HepG2 (cell line): Measurements from ENCODE around the gene MYL9. TPM values are rescaled to one million over a fixed set of nuclear protein-coding genes. Genes with fewer than 3 reads are reported as not detected.

Experiments
- ARNTL ChIP-seq: sonication (generic); formaldehyde crosslinking; IDR thresholded peaks from 2 replicates; pipeline ENCODE4 v1.4.0; 2020; ENCODE audit warnings: mild to moderate bottlenecking, missing genetic modification reagents
- MTF1 ChIP-seq: sonication (generic); formaldehyde crosslinking; IDR thresholded peaks from 2 replicates; pipeline ENCODE4 v1.5.0; 2020; ENCODE audit warnings: missing genetic modification reagents
- NONO ChIP-seq, 2 experiments: fragments of 450-650 bp in 1 of 2; sonication (generic) in 1 of 2; formaldehyde crosslinking in 1 of 2; IDR thresholded peaks in 1 of 2; conservative IDR thresholded peaks in 1 of 2; 2 replicates each; pipeline versions ENCODE4 v1.6.1 to v1.8.0; 2017 to 2022; ENCODE audit warnings: mild to moderate bottlenecking in 1 of 2, missing genetic modification reagents in 1 of 2, moderate library complexity in 1 of 2
- NR3C1 ChIP-seq: sonication (generic); formaldehyde crosslinking; IDR thresholded peaks from 2 replicates; pipeline ENCODE4 v1.4.0; 2020; ENCODE audit warnings: missing genetic modification reagents
- PHB2 ChIP-seq: fragments of 450-650 bp; IDR thresholded peaks from 2 replicates; pipeline ENCODE4 v1.6.1; 2018; ENCODE audit not compliant: partially characterized antibody
- RFX1 ChIP-seq: fragments of 450-650 bp; IDR thresholded peaks from 2 replicates; pipeline ENCODE4 v1.6.1; 2017
- SMAD9 ChIP-seq: sonication (generic); formaldehyde crosslinking; IDR thresholded peaks from 2 replicates; pipeline ENCODE4 v1.5.1; 2020; ENCODE audit warnings: mild to moderate bottlenecking, missing genetic modification reagents
- SRF ChIP-seq: IDR thresholded peaks from 2 replicates; pipeline ENCODE4 v1.6.1; 2011; ENCODE audit warnings: mild to moderate bottlenecking, low read depth, low read length, moderate library complexity
- SSRP1 ChIP-seq: IDR thresholded peaks from 2 replicates; pipeline ENCODE4 v1.6.1; 2016; ENCODE audit warnings: control low read depth
- ZFAT ChIP-seq: sonication (generic); formaldehyde crosslinking; conservative IDR thresholded peaks from 2 replicates; pipeline ENCODE4 v1.8.1; 2023; ENCODE audit warnings: missing genetic modification reagents, inconsistent platforms
- ZFP90 ChIP-seq: sonication (generic); formaldehyde crosslinking; IDR thresholded peaks from 2 replicates; pipeline ENCODE4 v1.8.0; 2022; ENCODE audit warnings: missing genetic modification reagents, mild to moderate bottlenecking, inconsistent platforms, borderline replicate concordance
- ZNF644 ChIP-seq: IDR thresholded peaks from 2 replicates; pipeline ENCODE4 v1.6.1; 2016; ENCODE audit warnings: low read depth
- ZNF773 ChIP-seq: sonication (generic); formaldehyde crosslinking; IDR thresholded peaks from 2 replicates; pipeline ENCODE4 v1.4.0; 2020; ENCODE audit warnings: missing genetic modification reagents, borderline replicate concordance
- polyA plus RNA-seq, 8 experiments: library from polyadenylated mRNA; depleted of rRNA in 3 of 8; stranded (reverse) in 7 of 8; unstranded in 1 of 8; fragments of >200 nt; fragmentation: Illumina TruSeq in 4 of 8; extraction: Trizol in 4 of 8; gene quantifications; 2 replicates each; pipeline versions ENCODE4 v1.2.1 to v1.2.3, GENCODE V29; 2011 to 2016; ENCODE audit warnings: low read depth in 4 of 8, missing spikeins in 1 of 8, mixed read lengths in 1 of 8; ENCODE audit not compliant: insufficient read depth in 1 of 8
- total RNA-seq, 5 experiments: library from RNA; depleted of rRNA; stranded (reverse); fragments of >200 nt; fragmentation: Illumina TruSeq; extraction: Trizol; gene quantifications; 2 replicates each; pipeline ENCODE4 v1.2.3, GENCODE V29; 2016; ENCODE audit warnings: low read depth in 1 of 5
- TF ChIP-seq, protein P1 (sequence below): sonication (generic); formaldehyde crosslinking; IDR thresholded peaks from 2 replicates; pipeline ENCODE4 v1.4.0; 2020; ENCODE audit warnings: missing genetic modification reagents
- TF ChIP-seq, protein P2 (sequence below): sonication (generic); formaldehyde crosslinking; IDR thresholded peaks from 2 replicates; pipeline ENCODE4 v1.8.0; 2022; ENCODE audit warnings: mild to moderate bottlenecking, missing genetic modification reagents
- TF ChIP-seq, protein P3 (sequence below): sonication (generic); formaldehyde crosslinking; IDR thresholded peaks from 2 replicates; pipeline ENCODE4 v1.4.0; 2020; ENCODE audit warnings: missing genetic modification reagents, borderline replicate concordance
- TF ChIP-seq, protein P4 (sequence below): sonication (generic); formaldehyde crosslinking; IDR thresholded peaks from 2 replicates; pipeline ENCODE4 v1.8.1; 2023; ENCODE audit warnings: missing genetic modification reagents, inconsistent platforms, borderline replicate concordance
- TF ChIP-seq, protein P5 (sequence below): sonication (generic); formaldehyde crosslinking; IDR thresholded peaks from 2 replicates; pipeline ENCODE4 v1.5.0; 2020; ENCODE audit warnings: missing genetic modification reagents
- TF ChIP-seq, protein P6 (sequence below): sonication (generic); formaldehyde crosslinking; conservative IDR thresholded peaks from 2 replicates; pipeline ENCODE4 v1.4.0; 2020; ENCODE audit warnings: missing genetic modification reagents

The MYL9 gene
- total and polyA plus RNA-seq, 2 of the 13 experiments (the other 11 are each of a cell fraction or from before 2014, with no cell fraction given), result 0.87 to 2.2 TPM

DNA sequence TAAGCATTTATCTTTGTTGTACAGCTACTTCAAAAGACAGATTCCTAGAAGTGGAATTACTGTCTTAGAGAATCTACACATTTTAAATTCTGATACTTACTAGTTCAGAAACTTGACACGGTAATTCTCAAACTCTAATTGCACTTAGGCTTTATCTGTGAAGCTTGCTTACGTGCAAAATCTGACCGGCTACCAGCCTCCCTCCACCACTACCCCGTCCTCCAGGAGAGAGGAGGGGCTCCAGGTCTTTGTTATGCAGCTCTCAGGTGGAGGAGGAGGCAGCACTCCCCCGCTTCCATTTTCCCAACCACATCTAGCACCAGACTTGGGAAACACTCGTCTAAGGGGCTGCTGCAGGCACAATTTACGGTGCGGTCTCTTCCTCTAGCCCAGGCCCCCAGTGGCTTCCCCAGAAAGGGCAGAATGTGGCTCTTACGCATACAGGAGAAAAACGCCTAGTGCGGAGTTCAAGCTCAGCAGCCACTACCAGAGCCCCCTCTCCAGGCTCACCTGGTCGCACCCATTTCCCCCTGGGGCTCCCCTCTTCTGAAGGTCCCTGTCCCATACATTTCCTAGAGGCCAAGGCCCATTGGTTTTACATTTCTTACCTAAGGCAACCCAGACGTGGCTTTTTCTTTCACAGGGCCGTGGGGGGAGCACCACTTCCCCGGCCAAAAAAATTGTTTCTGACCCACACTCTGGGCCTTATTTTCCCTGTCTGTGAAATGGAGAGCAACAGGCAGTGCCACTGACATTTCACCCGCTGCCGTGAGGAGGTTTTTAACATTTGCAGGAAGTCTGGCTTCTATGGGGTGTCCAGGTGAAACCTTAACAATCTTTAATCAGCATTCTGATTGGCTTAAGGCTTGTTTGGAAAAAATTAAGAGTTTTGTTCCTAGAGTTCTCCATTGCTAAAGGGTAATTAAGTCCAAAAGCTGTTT is 30.5 kb downstream of the MYL9 start (continued):
- TF ChIP-seq, protein P1, sequence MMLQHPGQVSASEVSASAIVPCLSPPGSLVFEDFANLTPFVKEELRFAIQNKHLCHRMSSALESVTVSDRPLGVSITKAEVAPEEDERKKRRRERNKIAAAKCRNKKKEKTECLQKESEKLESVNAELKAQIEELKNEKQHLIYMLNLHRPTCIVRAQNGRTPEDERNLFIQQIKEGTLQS (CRISPR knock-in tag), result no peak
- TF ChIP-seq SMAD9 (no peak), NONO (IDR thresholded peaks at IDR 0.05) (no peak), NONO (CRISPR knock-in tag; conservative IDR thresholded peaks at IDR 0.05) (no peak), ZFP90 (CRISPR knock-in tag) (no peak), SRF (no peak), NR3C1 (no peak), RFX1 (no peak), MTF1 (CRISPR knock-in tag) (no peak), PHB2 (no peak), SSRP1 (CRISPR knock-in tag) (no peak), ARNTL (CRISPR knock-in tag) (no peak; the same call in 1 of the 2 replicates), ZNF773 (CRISPR knock-in tag) (0 out of 2 replicates have a peak, but pooled peaks have one; percentile 55), ZFAT (CRISPR knock-in tag) (no peak), ZNF644 (CRISPR knock-in tag) (no peak)
- TF ChIP-seq, protein P2, sequence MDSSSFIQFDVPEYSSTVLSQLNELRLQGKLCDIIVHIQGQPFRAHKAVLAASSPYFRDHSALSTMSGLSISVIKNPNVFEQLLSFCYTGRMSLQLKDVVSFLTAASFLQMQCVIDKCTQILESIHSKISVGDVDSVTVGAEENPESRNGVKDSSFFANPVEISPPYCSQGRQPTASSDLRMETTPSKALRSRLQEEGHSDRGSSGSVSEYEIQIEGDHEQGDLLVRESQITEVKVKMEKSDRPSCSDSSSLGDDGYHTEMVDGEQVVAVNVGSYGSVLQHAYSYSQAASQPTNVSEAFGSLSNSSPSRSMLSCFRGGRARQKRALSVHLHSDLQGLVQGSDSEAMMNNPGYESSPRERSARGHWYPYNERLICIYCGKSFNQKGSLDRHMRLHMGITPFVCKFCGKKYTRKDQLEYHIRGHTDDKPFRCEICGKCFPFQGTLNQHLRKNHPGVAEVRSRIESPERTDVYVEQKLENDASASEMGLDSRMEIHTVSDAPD (CRISPR knock-in tag), result no peak
- TF ChIP-seq, protein P3, sequence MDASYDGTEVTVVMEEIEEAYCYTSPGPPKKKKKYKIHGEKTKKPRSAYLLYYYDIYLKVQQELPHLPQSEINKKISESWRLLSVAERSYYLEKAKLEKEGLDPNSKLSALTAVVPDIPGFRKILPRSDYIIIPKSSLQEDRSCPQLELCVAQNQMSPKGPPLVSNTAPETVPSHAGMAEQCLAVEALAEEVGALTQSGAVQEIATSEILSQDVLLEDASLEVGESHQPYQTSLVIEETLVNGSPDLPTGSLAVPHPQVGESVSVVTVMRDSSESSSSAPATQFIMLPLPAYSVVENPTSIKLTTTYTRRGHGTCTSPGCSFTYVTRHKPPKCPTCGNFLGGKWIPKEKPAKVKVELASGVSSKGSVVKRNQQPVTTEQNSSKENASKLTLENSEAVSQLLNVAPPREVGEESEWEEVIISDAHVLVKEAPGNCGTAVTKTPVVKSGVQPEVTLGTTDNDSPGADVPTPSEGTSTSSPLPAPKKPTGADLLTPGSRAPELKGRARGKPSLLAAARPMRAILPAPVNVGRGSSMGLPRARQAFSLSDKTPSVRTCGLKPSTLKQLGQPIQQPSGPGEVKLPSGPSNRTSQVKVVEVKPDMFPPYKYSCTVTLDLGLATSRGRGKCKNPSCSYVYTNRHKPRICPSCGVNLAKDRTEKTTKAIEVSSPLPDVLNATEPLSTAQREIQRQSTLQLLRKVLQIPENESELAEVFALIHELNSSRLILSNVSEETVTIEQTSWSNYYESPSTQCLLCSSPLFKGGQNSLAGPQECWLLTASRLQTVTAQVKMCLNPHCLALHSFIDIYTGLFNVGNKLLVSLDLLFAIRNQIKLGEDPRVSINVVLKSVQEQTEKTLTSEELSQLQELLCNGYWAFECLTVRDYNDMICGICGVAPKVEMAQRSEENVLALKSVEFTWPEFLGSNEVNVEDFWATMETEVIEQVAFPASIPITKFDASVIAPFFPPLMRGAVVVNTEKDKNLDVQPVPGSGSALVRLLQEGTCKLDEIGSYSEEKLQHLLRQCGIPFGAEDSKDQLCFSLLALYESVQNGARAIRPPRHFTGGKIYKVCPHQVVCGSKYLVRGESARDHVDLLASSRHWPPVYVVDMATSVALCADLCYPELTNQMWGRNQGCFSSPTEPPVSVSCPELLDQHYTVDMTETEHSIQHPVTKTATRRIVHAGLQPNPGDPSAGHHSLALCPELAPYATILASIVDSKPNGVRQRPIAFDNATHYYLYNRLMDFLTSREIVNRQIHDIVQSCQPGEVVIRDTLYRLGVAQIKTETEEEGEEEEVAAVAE (CRISPR knock-in tag), result peak; percentile 63; the same call in 1 of the 2 replicates
- TF ChIP-seq, protein P4, sequence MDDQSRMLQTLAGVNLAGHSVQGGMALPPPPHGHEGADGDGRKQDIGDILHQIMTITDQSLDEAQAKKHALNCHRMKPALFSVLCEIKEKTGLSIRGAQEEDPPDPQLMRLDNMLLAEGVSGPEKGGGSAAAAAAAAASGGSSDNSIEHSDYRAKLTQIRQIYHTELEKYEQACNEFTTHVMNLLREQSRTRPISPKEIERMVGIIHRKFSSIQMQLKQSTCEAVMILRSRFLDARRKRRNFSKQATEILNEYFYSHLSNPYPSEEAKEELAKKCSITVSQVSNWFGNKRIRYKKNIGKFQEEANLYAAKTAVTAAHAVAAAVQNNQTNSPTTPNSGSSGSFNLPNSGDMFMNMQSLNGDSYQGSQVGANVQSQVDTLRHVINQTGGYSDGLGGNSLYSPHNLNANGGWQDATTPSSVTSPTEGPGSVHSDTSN (CRISPR knock-in tag), result no peak
- TF ChIP-seq, protein P5, sequence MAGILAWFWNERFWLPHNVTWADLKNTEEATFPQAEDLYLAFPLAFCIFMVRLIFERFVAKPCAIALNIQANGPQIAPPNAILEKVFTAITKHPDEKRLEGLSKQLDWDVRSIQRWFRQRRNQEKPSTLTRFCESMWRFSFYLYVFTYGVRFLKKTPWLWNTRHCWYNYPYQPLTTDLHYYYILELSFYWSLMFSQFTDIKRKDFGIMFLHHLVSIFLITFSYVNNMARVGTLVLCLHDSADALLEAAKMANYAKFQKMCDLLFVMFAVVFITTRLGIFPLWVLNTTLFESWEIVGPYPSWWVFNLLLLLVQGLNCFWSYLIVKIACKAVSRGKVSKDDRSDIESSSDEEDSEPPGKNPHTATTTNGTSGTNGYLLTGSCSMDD, result no peak
- TF ChIP-seq, protein P6, sequence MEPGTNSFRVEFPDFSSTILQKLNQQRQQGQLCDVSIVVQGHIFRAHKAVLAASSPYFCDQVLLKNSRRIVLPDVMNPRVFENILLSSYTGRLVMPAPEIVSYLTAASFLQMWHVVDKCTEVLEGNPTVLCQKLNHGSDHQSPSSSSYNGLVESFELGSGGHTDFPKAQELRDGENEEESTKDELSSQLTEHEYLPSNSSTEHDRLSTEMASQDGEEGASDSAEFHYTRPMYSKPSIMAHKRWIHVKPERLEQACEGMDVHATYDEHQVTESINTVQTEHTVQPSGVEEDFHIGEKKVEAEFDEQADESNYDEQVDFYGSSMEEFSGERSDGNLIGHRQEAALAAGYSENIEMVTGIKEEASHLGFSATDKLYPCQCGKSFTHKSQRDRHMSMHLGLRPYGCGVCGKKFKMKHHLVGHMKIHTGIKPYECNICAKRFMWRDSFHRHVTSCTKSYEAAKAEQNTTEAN (CRISPR knock-in tag), result no peak
